ENCODE data around the gene PFKL.
"Not testable (repeated sequence)": the region's sequence is repeated elsewhere in the genome, so short reads cannot be mapped to it uniquely, and the experiment has no call there.

Gene PFKL

GRCh38 chr21:44279354-44280260 is 20.2 kb upstream of the PFKL start:
- no peak for DNase-seq

DNA sequence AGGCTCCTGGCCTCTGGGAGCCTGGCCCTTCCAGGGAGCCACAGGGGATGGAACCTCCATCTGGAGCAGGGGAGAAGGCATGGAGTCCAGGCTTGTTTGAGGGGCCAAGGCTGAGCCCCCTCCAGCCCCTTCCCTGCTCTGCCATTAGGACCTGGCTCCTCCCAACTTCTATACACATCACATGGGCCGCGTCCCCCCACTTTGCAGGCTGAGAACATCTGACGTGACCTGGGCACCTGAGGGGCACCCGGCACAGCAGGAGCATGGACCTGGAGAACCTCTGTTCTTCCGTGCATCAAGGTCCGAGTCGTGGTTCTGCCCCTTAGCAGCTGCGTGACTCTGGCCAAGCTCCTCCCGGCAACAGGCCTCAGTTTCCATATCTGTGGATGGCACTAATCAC is 18.1 kb upstream of the PFKL start:
- no peak for DNase-seq

GRCh38 chr21:44282370-44282769 is 17.5 kb upstream of the PFKL start:
- no peak for DNase-seq

DNA sequence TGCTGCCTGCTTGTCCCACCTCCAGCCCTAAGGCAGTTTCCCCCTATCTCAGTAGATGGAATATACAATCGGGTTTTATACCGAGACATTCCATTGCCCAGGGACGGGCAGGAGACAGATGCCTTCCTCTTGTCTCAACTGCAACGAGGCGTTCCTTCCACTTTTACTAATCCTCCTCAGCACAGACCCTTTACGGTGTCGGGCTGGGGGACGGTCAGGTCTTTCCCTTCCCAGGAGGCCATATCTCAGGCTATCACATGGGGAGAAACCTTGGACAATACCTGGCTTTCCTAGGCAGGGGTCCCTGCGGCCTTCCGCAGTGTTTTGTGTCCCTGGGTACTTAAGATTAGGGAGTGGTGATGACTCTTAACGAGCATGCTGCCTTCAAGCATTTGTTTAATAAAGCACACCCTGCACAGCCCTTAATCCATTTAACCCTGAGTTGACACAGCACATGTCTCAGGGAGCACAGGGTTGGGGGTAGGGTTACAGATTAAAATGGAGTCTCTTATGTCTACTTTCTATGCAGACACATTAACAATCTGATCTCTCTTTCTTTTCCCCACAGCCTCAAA is 16.6 kb upstream of the PFKL start:
- not testable (repeated sequence) for DNase-seq

DNA sequence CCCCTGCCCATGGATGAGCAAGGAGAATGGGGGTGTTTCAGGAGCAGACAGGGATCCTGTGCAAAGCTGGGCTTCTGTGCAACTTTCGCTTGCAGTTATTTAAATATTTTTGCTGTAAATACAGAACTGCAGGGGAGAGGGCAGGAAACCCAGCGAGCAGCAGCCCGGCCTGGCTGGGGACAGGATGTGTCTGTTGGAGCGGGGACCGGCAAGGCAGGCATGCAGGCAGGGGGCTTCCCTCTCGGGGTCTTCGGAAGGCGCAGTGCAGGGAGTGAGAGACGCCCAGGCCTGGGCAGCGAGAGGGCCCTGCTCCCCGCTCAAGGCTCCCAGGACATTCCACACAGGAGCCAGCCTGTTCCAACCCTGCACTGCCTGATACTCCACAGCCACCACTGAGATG is 15.9 kb upstream of the PFKL start:
- DNase-seq, result no peak

DNA sequence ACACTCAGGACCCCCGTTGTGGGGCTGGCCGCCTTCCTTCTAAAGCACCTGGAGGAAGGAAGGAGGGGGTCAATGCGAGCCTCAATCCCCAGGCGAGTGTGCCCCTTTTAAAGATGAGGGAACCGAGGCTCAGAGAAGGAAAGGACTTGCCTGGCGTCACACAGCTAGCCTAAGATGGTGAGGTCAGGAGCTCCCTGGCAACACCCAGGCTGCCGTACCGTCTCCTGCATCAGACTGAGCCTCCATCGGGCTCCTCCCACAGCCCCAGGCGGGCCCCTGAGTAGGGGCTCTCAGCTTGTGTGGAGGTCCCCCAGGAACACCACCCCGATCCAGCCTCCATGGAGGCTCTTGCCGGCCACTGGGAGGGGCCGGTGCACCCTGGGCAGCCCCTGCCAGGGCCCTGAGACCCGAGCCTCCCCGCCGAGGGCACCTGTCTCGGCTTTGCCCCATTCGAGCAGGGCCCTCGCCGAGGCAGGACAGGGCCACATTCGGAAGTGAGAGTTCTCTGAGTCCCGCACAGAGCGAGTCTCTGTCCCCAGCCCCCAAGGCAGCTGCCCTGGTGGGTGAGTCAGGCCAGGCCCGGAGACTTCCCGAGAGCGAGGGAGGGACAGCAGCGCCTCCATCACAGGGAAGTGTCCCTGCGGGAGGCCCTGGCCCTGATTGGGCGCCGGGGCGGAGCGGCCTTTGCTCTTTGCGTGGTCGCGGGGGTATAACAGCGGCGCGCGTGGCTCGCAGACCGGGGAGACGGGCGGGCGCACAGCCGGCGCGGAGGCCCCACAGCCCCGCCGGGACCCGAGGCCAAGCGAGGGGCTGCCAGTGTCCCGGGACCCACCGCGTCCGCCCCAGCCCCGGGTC is 14.5 kb upstream of the PFKL start, which contains the start of gene AIRE:
Gene AIRE (plus strand): TSS at position 739 of the 855 bp plus-strand sequence. CDS start 131 bp downstream, outside the sequence.
- no peak for DNase-seq

- DNase-seq, result no peak
Observed at GRCh38 chr21:44286086-44286715, 13.7 kb upstream of the PFKL start.

- no peak for DNase-seq
Observed at GRCh38 chr21:44286716-44287632, 12.9 kb upstream of the PFKL start.

DNA sequence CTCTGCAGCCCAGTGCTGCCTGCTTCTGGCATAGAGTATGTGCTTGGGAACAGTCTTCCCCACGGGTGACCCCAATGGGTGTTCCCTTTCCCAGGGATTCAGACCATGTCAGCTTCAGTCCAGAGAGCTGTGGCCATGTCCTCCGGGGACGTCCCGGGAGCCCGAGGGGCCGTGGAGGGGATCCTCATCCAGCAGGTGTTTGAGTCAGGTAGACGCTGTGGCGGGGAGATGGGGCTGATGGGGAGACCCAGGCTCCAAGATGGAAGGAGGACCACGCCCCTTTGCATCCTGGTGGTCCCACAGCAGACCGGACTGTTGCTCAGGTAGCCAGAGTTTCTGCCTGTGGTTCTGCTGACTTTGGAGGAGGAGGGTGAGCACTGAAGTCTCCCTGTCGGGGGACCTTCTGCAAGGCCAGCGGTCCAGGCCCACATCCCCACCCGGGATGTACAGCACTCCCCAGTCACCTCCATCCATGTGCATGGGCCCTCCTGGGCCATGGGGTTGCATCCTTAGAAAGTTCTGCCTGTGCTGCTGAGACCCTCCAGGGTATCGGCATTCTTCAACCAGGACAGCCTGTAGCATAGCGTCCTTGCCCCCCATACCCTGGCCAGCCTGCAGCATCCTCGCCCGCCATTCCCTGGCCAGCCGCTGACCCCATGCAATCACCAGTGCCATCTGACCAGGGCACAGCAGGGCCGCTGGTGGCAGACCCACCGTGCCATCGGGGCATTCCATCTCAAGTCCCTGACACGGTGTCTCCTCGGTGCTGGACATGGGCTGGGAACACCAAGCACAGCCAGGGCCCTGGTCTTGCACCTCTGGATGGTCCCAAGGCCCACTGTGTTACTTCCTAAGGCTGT is 11.4 kb upstream of the PFKL start:
- DNase-seq, result no peak

DNA sequence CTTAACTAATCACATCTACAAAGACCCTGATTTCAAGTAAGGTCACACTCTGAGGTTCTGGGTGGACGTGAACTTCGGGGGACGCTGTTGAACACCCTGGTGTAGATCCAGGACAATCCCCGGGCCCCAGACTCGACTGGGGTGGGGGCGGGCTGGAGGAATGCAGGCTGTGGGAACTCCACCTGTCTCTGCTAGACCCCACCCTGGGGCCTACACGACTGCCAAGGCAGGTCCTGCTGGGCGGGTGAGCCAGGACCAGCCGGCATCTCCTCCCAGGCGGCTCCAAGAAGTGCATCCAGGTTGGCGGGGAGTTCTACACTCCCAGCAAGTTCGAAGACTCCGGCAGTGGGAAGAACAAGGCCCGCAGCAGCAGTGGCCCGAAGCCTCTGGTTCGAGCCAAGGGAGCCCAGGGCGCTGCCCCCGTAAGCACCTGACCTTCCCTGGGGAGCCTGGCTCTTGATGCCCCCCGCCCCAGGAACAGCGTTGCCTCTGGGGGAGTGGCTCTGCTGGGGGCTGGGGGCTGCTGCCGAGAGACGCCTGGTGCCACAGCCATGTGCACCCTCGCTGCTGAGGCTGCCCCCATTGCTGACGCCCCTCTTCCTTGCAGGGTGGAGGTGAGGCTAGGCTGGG is 10.4 kb upstream of the PFKL start:
- DNase-seq, result no peak

GRCh38 chr21:44290327-44291077 is 9.4 kb upstream of the PFKL start:
- DNase-seq, result no peak

- DNase-seq, result no peak
Observed at GRCh38 chr21:44291078-44291935, 8.5 kb upstream of the PFKL start.

- DNase-seq, result no peak
Observed at GRCh38 chr21:44291936-44292811, 7.7 kb upstream of the PFKL start.

GRCh38 chr21:44292812-44293195 is 7.0 kb upstream of the PFKL start:
- DNase-seq, result no peak

- no peak for DNase-seq
Observed at GRCh38 chr21:44293551-44294231, 6.2 kb upstream of the PFKL start.

GRCh38 chr21:44294391-44295162 is 5.3 kb upstream of the PFKL start:
- no peak for DNase-seq
